ENCODE results near the gene NCK2.

NCK2 gene

GRCh38 chr2:105887256-105887655, 142.5 kb downstream of the NCK2 start:
- Histone ChIP-seq H3K9me3 (ENCODE audit: insufficient read depth, low read length) (peaks cover 14% of the 10 kb centered on the region; the same call in 1 of the 2 replicates), H3K4me1 (ENCODE audit: insufficient read depth, insufficient read length) (peaks cover 4% of the 10 kb centered on the region), H3K36me3 (ENCODE audit: insufficient read depth, insufficient read length, low read length) (peaks cover 25% of the 10 kb centered on the region), H3K9ac (ENCODE audit: insufficient read length, low read depth) (no peak overlapping the region), H3K27me3 (ENCODE audit: insufficient read depth, insufficient read length) (no peaks in the 10 kb centered on the region), H3K4me3 (ENCODE audit: insufficient read length, low read depth) (no peak overlapping the region)
- no peak for DNase-seq (ENCODE audit: low read depth, low spot score)
- TF ChIP-seq SUZ12 (IDR thresholded peaks at IDR 0.05; ENCODE audit: extremely low read depth, insufficient read depth, insufficient read length) (no peak), ZNF274 (IDR thresholded peaks at IDR 0.05; ENCODE audit: low read depth, low read length) (no peak), YY1 (IDR thresholded peaks at IDR 0.05; ENCODE audit: insufficient read depth, insufficient read length) (no peak)

GRCh38 chr2:105888625-105889024, 143.9 kb downstream of the NCK2 start:
- no peaks in the 10 kb centered on the region for H3K27me3 ChIP-seq (ENCODE audit: insufficient read depth, insufficient read length)
- peaks cover 26% of the 10 kb centered on the region for H3K36me3 ChIP-seq (ENCODE audit: insufficient read depth, insufficient read length, low read length)
- no peak for TF ChIP-seq ZNF274 (IDR thresholded peaks at IDR 0.05; ENCODE audit: low read depth, low read length)
- TF ChIP-seq SUZ12 (IDR thresholded peaks at IDR 0.05; ENCODE audit: extremely low read depth, insufficient read depth, insufficient read length), result no peak
- no peak for TF ChIP-seq YY1 (IDR thresholded peaks at IDR 0.05; ENCODE audit: insufficient read depth, insufficient read length)
- H3K4me1 ChIP-seq (ENCODE audit: insufficient read depth, insufficient read length), result peaks cover 4% of the 10 kb centered on the region
- H3K9me3 ChIP-seq (ENCODE audit: insufficient read depth, low read length), result peaks cover 14% of the 10 kb centered on the region; the same call in 1 of the 2 replicates
- DNase-seq (ENCODE audit: low read depth, low spot score), result peak; percentile 18
- no peak overlapping the region for H3K4me3 ChIP-seq (ENCODE audit: insufficient read length, low read depth)
- H3K9ac ChIP-seq (ENCODE audit: insufficient read length, low read depth), result no peak overlapping the region

DNA sequence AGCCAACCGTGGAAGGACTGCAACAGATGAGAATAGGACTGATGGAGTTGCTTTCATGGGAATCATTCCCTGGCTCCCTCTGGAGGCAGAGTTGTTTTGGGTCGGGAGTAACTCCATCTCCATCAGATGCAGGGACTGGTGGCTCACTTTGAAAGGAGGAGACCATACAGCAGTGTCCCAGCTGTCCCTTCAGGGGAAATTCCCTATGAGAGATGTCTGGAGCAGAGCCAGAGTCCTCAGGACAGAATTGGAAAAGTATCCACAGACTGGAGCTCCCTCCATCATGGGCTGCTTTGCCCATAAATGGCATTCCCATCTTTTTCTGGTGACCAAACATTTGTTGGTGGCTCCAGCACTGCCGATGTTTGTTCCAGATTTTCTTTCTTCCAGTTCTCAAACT, 144.3 kb downstream of the NCK2 start:
- Histone ChIP-seq H3K4me3 (ENCODE audit: insufficient read length, low read depth) (no peak overlapping the region), H3K36me3 (ENCODE audit: insufficient read depth, insufficient read length, low read length) (peaks cover 26% of the 10 kb centered on the region), H3K27me3 (ENCODE audit: insufficient read depth, insufficient read length) (no peaks in the 10 kb centered on the region), H3K9me3 (ENCODE audit: insufficient read depth, low read length) (peaks cover 14% of the 10 kb centered on the region; the same call in 1 of the 2 replicates), H3K4me1 (ENCODE audit: insufficient read depth, insufficient read length) (peaks cover 4% of the 10 kb centered on the region), H3K9ac (ENCODE audit: insufficient read length, low read depth) (no peak overlapping the region)
- TF ChIP-seq YY1 (IDR thresholded peaks at IDR 0.05; ENCODE audit: insufficient read depth, insufficient read length), result no peak
- TF ChIP-seq SUZ12 (IDR thresholded peaks at IDR 0.05; ENCODE audit: extremely low read depth, insufficient read depth, insufficient read length), result no peak
- no peak for TF ChIP-seq ZNF274 (IDR thresholded peaks at IDR 0.05; ENCODE audit: low read depth, low read length)
- DNase-seq (ENCODE audit: low read depth, low spot score), result no peak

DNA sequence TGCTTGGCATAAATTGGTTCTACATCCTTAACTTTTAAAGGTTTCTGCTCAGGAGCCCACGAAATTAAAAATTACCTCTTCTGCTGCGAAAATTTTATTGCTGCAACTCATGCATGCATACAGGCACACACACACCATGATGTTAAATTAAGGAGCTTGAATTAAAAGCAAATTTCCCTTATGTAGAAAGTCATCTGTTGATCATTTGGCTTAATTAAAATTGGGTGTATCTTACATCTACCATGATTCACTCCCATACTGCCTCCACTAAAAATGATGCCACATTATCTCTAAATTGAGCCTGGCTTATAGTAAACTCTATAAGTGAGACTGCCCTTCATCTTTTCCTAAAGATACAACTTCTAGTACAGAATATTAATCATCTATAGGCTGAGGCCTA, 145.4 kb downstream of the NCK2 start:
- Histone ChIP-seq H3K4me3 (ENCODE audit: insufficient read length, low read depth) (no peak overlapping the region), H3K27me3 (ENCODE audit: insufficient read depth, insufficient read length) (no peaks in the 10 kb centered on the region), H3K9me3 (ENCODE audit: insufficient read depth, low read length) (peaks cover 14% of the 10 kb centered on the region; the same call in 1 of the 2 replicates), H3K9ac (ENCODE audit: insufficient read length, low read depth) (no peak overlapping the region), H3K36me3 (ENCODE audit: insufficient read depth, insufficient read length, low read length) (peaks cover 29% of the 10 kb centered on the region), H3K4me1 (ENCODE audit: insufficient read depth, insufficient read length) (peaks cover 4% of the 10 kb centered on the region)
- no peak for DNase-seq (ENCODE audit: low read depth, low spot score)
- TF ChIP-seq SUZ12 (IDR thresholded peaks at IDR 0.05; ENCODE audit: extremely low read depth, insufficient read depth, insufficient read length) (no peak), ZNF274 (IDR thresholded peaks at IDR 0.05; ENCODE audit: low read depth, low read length) (no peak), YY1 (IDR thresholded peaks at IDR 0.05; ENCODE audit: insufficient read depth, insufficient read length) (no peak)

DNA sequence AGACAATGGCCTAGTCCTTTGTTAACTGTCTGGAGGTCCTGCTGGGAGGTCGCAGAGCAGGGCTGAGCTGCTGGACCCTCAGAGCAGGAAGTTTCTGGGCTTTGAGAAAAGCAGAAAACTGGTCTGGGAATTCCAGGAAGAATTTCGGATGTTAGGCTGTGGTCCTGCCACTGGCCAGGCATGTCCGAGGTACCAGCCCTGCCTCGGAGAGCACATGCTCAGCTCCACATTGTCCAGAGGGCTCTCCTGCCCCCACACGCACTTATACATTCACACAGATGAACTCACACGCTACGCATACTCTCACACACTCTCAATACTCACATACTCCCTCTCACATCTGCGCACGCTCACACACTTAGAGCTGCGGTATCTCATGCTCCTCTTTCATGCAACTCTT, 146.1 kb downstream of the NCK2 start:
- Histone ChIP-seq H3K9me3 (ENCODE audit: insufficient read depth, low read length) (peaks cover 14% of the 10 kb centered on the region; the same call in 1 of the 2 replicates), H3K9ac (ENCODE audit: insufficient read length, low read depth) (no peak overlapping the region), H3K4me1 (ENCODE audit: insufficient read depth, insufficient read length) (peaks cover 4% of the 10 kb centered on the region), H3K4me3 (ENCODE audit: insufficient read length, low read depth) (no peak overlapping the region), H3K36me3 (ENCODE audit: insufficient read depth, insufficient read length, low read length) (peaks cover 29% of the 10 kb centered on the region), H3K27me3 (ENCODE audit: insufficient read depth, insufficient read length) (no peaks in the 10 kb centered on the region)
- TF ChIP-seq YY1 (IDR thresholded peaks at IDR 0.05; ENCODE audit: insufficient read depth, insufficient read length) (no peak), ZNF274 (IDR thresholded peaks at IDR 0.05; ENCODE audit: low read depth, low read length) (no peak), SUZ12 (IDR thresholded peaks at IDR 0.05; ENCODE audit: extremely low read depth, insufficient read depth, insufficient read length) (no peak)
- no peak for DNase-seq (ENCODE audit: low read depth, low spot score)

DNA sequence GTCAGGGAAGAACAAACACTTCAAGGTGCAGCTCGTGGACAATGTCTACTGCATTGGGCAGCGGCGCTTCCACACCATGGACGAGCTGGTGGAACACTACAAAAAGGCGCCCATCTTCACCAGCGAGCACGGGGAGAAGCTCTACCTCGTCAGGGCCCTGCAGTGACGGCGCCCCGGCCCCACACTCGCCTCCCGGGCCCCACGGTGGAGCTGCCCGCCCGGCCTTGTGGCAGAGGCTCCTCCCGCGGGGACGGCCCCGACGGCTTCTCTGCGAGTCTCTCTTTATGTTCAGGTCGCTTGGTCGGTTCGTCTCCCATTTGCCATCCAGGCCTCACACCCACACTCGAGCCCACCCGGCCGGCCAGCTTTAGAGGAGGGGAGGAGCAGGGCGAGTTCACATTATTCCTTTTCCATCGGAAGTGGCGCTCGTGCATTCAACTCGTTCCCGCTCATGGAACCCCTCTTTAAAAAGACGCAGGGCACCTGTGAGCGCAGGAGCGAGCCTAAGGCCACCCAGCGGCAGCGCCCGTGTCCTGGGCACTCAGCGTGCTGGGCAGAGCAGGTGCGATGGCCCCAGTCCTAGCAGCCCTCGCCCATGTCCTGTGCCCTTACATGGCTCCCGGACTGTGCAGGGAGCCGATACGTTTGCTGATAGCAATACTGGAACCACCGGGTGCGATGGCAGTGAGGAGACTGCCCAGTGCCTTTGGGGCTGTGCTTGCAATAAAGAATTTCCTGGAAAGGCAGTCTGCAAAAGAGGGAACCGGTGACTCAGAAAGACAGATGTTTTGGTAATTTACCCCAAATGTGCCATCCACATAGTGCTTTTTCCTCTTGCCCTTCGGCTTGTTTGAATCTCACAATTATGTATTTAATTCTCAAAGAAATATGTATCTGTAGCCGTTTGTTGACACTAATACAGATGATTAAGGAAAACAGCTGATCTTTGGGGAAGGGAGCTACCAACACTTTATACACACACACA, 148.6 kb downstream of the NCK2 start:
- Histone ChIP-seq H3K9ac (ENCODE audit: insufficient read length, low read depth) (no peak overlapping the region), H3K36me3 (ENCODE audit: insufficient read depth, insufficient read length, low read length) (peaks cover 29% of the 10 kb centered on the region), H3K4me3 (ENCODE audit: insufficient read length, low read depth) (no peak overlapping the region), H3K27me3 (ENCODE audit: insufficient read depth, insufficient read length) (no peaks in the 10 kb centered on the region), H3K9me3 (ENCODE audit: insufficient read depth, low read length) (peaks cover 22% of the 10 kb centered on the region), H3K4me1 (ENCODE audit: insufficient read depth, insufficient read length) (peaks cover 4% of the 10 kb centered on the region)
- no peak for DNase-seq (ENCODE audit: low read depth, low spot score)
- TF ChIP-seq YY1 (IDR thresholded peaks at IDR 0.05; ENCODE audit: insufficient read depth, insufficient read length) (no peak), ZNF274 (IDR thresholded peaks at IDR 0.05; ENCODE audit: low read depth, low read length) (no peak), SUZ12 (IDR thresholded peaks at IDR 0.05; ENCODE audit: extremely low read depth, insufficient read depth, insufficient read length) (no peak)

DNA sequence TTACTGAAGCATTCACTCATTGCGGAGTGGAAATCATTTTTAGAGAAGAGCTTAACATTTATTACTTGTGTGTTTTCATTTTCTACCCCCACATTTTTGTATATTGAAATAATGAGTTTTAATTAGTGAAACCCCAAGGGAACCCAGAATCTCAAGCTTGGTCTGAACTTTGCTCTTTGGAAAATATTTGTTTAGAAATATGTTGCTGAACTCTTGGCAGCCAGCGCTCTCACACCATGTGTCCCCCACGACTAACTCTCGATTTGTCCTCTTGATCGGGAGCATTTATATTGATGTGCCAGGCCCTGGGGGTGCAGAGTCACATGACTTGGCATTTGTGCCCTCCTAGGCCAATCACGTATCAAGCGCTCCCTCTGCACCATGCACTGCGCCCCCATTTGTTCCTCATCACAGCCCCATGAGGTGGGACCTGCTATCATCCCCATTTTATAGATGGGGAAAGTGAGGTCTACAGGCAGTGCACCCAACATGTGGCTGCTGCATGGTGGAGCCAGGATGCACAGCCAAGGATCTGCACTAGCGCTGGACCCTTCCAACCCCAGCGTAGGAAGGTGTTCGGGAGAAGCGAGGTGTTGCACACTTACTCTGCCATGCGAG, 149.7 kb downstream of the NCK2 start:
- H3K4me1 ChIP-seq (ENCODE audit: insufficient read depth, insufficient read length), result peaks cover 4% of the 10 kb centered on the region
- H3K36me3 ChIP-seq (ENCODE audit: insufficient read depth, insufficient read length, low read length), result peaks cover 24% of the 10 kb centered on the region
- TF ChIP-seq ZNF274 (IDR thresholded peaks at IDR 0.05; ENCODE audit: low read depth, low read length) (no peak), SUZ12 (IDR thresholded peaks at IDR 0.05; ENCODE audit: extremely low read depth, insufficient read depth, insufficient read length) (no peak), YY1 (IDR thresholded peaks at IDR 0.05; ENCODE audit: insufficient read depth, insufficient read length) (no peak)
- H3K9ac ChIP-seq (ENCODE audit: insufficient read length, low read depth), result no peak overlapping the region
- no peak overlapping the region for H3K4me3 ChIP-seq (ENCODE audit: insufficient read length, low read depth)
- peaks cover 12% of the 10 kb centered on the region for H3K9me3 ChIP-seq (ENCODE audit: insufficient read depth, low read length)
- no peak for DNase-seq (ENCODE audit: low read depth, low spot score)
- no peaks in the 10 kb centered on the region for H3K27me3 ChIP-seq (ENCODE audit: insufficient read depth, insufficient read length)
